Measurements from ENCODE around the gene ORM2.
"Not testable (repeated sequence)": the region's sequence is repeated elsewhere in the genome, so short reads cannot be mapped to it uniquely, and the experiment has no call there.

ORM2 gene

GRCh38 chr9:114332474-114333040, 2.9 kb downstream of the ORM2 start:
- peak; percentile 28 for FAIRE-seq
- peak; percentile 40; the same call in 1 of the 2 replicates for TF ChIP-seq POLR2AphosphoS5 (IDR thresholded peaks at IDR 0.05; ENCODE audit: low read depth, low read length)
- not testable (repeated sequence) for DNase-seq (ENCODE audit: insufficient read length, low spot score)

GRCh38 chr9:114333718-114334117, 4.0 kb downstream of the ORM2 start:
- FAIRE-seq; DNase-seq (ENCODE audit: insufficient read length, low spot score): not testable (repeated sequence)

DNA sequence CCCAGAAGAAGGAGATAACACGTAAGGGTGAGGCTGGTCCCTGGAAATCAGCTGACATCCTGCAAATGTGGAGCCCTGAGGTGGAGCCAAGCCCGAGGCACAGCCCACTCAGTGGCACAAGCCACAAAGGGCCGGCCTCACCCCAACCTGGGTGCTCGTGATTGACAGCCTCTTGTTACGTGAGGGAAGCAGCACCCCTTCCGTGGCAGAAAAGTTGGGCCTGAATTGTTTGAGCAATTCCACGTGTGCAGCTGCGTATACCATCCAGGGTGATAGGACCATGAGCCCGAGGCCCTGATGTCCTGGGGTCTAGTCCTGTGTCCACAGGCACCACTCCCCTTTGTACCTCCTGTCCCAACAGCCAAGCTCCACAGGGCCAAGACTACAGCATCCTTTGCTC, 4.8 kb downstream of the ORM2 start:
- TF ChIP-seq SPI1 (IDR thresholded peaks at IDR 0.05; ENCODE audit: low read depth, low read length) = no peak
- TF ChIP-seq TAF1 (IDR thresholded peaks at IDR 0.05; ENCODE audit: low read depth, low read length) = no peak
- TF ChIP-seq POLR2AphosphoS5 (IDR thresholded peaks at IDR 0.05; ENCODE audit: low read depth, low read length) = no peak
- TF ChIP-seq POU2F2 (IDR thresholded peaks at IDR 0.05; ENCODE audit: low read depth, low read length) = no peak
- TF ChIP-seq POLR2A (IDR thresholded peaks at IDR 0.05; ENCODE audit: low read depth, low read length) = no peak
- no peak for TF ChIP-seq PAX5 (IDR thresholded peaks at IDR 0.05; ENCODE audit: insufficient read depth, low read length, severe bottlenecking)
- DNase-seq (ENCODE audit: insufficient read length, low spot score) (no peak), FAIRE-seq (no peak)

DNA sequence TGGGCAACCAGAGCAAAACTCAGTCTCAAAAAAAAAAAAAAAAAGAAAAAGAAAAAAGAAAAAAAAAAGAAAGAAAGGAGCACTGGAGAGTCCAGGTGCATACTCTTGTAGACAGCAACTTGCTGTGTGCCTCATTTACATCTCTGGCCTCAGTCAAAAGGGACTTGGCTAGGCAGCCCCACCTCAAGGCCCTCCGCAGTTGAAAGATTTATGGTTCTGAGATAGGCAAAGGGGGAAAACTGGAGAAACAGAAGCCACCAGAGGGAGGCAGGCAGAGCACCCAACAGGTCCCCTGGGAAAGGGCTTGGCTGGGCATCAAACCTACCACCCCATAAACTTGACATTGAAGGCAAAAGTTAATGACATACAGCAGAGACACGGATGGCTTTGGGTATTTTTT, 6.1 kb downstream of the ORM2 start:
- TF ChIP-seq POLR2AphosphoS5 (IDR thresholded peaks at IDR 0.05; ENCODE audit: low read depth, low read length) (no peak), POLR2A (IDR thresholded peaks at IDR 0.05; ENCODE audit: low read depth, low read length) (no peak)
- FAIRE-seq (no peak), DNase-seq (ENCODE audit: insufficient read length, low spot score) (no peak)

DNA sequence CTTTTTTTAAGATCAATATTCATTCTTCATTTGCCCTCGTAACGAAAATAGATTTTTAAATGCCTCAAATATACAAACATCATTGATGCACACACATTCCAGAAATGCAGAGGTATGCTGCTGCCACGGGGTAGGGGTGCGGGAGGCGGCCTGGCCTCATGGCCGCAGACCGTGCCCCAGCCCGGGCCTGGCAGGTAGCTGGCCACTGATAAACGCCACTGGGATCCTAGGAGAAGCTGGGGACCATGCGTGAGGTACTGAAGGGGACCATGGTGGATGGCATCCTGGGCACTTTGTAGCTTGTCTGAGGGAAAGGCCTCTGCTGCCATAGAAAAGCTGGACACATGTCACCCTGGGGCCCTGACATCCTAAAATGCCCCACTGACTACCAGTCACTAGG, 6.5 kb downstream of the ORM2 start:
- TF ChIP-seq PAX5 (IDR thresholded peaks at IDR 0.05; ENCODE audit: insufficient read depth, low read length, severe bottlenecking) (no peak), SPI1 (IDR thresholded peaks at IDR 0.05; ENCODE audit: low read depth, low read length) (no peak), TAF1 (IDR thresholded peaks at IDR 0.05; ENCODE audit: low read depth, low read length) (no peak), POU2F2 (IDR thresholded peaks at IDR 0.05; ENCODE audit: low read depth, low read length) (no peak), POLR2A (IDR thresholded peaks at IDR 0.05; ENCODE audit: low read depth, low read length) (no peak), POLR2AphosphoS5 (IDR thresholded peaks at IDR 0.05; ENCODE audit: low read depth, low read length) (0 out of 2 replicates have a peak, but pooled peaks have one; percentile 22)
- FAIRE-seq (no peak), DNase-seq (ENCODE audit: insufficient read length, low spot score) (no peak)

GRCh38 chr9:114336699-114337395, 7.2 kb downstream of the ORM2 start:
- FAIRE-seq (no peak), DNase-seq (ENCODE audit: insufficient read length, low spot score) (no peak)
- TF ChIP-seq POLR2A (IDR thresholded peaks at IDR 0.05; ENCODE audit: low read depth, low read length) = no peak
- TF ChIP-seq POU2F2 (IDR thresholded peaks at IDR 0.05; ENCODE audit: low read depth, low read length) = no peak
- TF ChIP-seq SPI1 (IDR thresholded peaks at IDR 0.05; ENCODE audit: low read depth, low read length) = no peak
- no peak for TF ChIP-seq POLR2AphosphoS5 (IDR thresholded peaks at IDR 0.05; ENCODE audit: low read depth, low read length)
- TF ChIP-seq PAX5 (IDR thresholded peaks at IDR 0.05; ENCODE audit: insufficient read depth, low read length, severe bottlenecking) = no peak
- no peak for TF ChIP-seq TAF1 (IDR thresholded peaks at IDR 0.05; ENCODE audit: low read depth, low read length)

- DNase-seq (ENCODE audit: insufficient read length, low spot score) (no peak), FAIRE-seq (no peak)
- TF ChIP-seq POLR2AphosphoS5 (IDR thresholded peaks at IDR 0.05; ENCODE audit: low read depth, low read length) = no peak
- no peak for TF ChIP-seq POLR2A (IDR thresholded peaks at IDR 0.05; ENCODE audit: low read depth, low read length)
- TF ChIP-seq POU2F2 (IDR thresholded peaks at IDR 0.05; ENCODE audit: low read depth, low read length) = no peak
- TF ChIP-seq TAF1 (IDR thresholded peaks at IDR 0.05; ENCODE audit: low read depth, low read length) = no peak
- no peak for TF ChIP-seq SPI1 (IDR thresholded peaks at IDR 0.05; ENCODE audit: low read depth, low read length)
- TF ChIP-seq PAX5 (IDR thresholded peaks at IDR 0.05; ENCODE audit: insufficient read depth, low read length, severe bottlenecking) = no peak
Observed at GRCh38 chr9:114338187-114338586, 8.5 kb downstream of the ORM2 start.

DNA sequence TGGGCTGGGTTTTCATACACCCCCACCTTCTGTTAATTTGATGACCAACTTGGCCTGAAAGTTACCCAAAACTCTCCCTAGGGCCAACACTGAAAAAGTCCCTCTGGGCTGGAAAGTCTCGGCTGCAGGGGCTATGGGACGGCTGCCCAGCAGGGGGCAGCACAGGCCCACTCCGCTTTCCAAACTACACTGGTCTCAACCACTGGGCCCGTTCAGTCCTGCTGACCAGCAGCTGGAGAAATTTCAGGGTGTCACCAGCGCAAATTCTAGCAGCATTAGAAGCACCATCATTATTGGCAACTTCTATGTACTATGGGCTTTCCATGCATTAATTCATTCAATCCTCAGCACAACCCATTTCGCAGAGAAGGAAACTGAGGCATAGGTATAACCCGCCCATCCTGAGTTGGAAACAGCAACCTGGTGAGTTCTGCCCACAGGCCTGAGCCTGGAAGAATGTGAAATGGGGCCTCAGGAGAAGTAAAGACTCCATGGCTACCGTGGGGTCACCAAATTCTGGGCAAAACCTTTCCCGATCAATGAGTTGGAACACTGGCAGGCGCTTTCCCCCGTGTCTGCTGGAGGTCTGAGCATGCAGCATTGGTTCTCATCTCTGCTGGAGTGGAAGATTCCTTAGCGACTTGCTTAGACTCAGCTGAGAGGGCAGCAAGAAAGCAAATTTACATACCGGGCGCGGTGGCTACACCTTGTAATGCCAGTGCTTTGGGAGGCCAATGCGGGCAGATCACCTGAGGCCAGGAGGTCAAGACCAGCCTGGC, 9.7 kb downstream of the ORM2 start:
- TF ChIP-seq TAF1 (IDR thresholded peaks at IDR 0.05; ENCODE audit: low read depth, low read length) (no peak), PAX5 (IDR thresholded peaks at IDR 0.05; ENCODE audit: insufficient read depth, low read length, severe bottlenecking) (no peak), SPI1 (IDR thresholded peaks at IDR 0.05; ENCODE audit: low read depth, low read length) (no peak), POU2F2 (IDR thresholded peaks at IDR 0.05; ENCODE audit: low read depth, low read length) (no peak), POLR2A (IDR thresholded peaks at IDR 0.05; ENCODE audit: low read depth, low read length) (no peak)
- DNase-seq (ENCODE audit: insufficient read length, low spot score) = peak; percentile 65
- FAIRE-seq = peak; percentile 91

DNA sequence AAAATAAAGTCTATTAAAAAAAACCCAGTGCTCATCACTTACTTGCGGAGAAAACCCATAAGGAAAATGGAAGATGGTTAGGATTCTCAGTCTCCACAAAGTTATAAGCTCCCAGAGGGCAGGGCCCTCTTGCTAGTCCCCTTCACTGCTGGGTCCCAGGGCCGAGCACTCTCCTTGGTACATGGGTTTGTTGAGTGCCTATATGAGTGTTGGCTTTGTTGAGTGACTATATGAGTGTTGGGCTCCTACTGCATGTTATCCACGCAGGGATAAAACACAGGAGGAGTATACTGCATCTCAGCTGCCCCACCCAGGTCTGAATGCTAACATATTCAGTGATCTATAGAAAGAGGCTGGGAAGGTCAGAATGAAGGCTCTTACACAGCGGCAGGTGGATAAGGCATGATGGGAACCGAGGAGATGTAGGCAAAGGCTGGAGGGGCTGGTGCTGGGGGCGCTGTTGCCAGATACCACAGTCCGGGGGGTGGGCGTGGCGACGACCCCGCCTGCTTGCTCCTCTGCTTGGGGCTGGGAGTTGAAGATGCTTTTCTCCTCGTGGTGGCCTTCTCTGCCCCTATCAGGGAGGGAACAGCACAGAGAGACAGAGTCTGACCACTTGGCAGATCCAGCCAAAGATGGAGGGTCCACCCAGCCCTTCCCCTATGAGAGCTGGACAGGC, 11.6 kb downstream of the ORM2 start:
- TF ChIP-seq TAF1 (IDR thresholded peaks at IDR 0.05; ENCODE audit: low read depth, low read length) = no peak
- DNase-seq (ENCODE audit: insufficient read length, low spot score) (no peak), FAIRE-seq (no peak)

- DNase-seq (ENCODE audit: insufficient read length, low spot score) (no peak), FAIRE-seq (no peak)
- TF ChIP-seq POLR2A (IDR thresholded peaks at IDR 0.05; ENCODE audit: low read depth, low read length) = no peak
- no peak for TF ChIP-seq SPI1 (IDR thresholded peaks at IDR 0.05; ENCODE audit: low read depth, low read length)
- no peak for TF ChIP-seq PAX5 (IDR thresholded peaks at IDR 0.05; ENCODE audit: insufficient read depth, low read length, severe bottlenecking)
- no peak for TF ChIP-seq POLR2AphosphoS5 (IDR thresholded peaks at IDR 0.05; ENCODE audit: low read depth, low read length)
Observed at GRCh38 chr9:114341991-114342390, 12.3 kb downstream of the ORM2 start.

Measured in GM12891 (cell line).